ENCODE data around the gene BMF. TPM values are rescaled to one million over a fixed set of nuclear protein-coding genes. Genes with fewer than 3 reads are reported as not detected.

BMF gene
- polyA plus RNA-seq, 10 donors = 7.2 to 13.0 (median 8.9) TPM

Other genes starting within 250 kb of the BMF start
- 10 to 100 TPM in 1 of 10 donors, 1 to 10 TPM in 9; 4.2 to 10.0 (median 5.8) TPM for gene GPR176, start 188.6 kb downstream of the BMF start, polyA plus RNA-seq (ENCODE audit: insufficient read length in 10 of 10)
- gene EIF2AK4, start 174.8 kb downstream of the BMF start, polyA plus RNA-seq (ENCODE audit: insufficient read length in 10 of 10) = 10 to 100 TPM; 28.4 to 50.8 (median 37.3) TPM
- gene SRP14, start 69.7 kb downstream of the BMF start, polyA plus RNA-seq (ENCODE audit: insufficient read length in 10 of 10) = 100 to 1,000 TPM; 277 to 417 (median 317) TPM
- gene BUB1B, start 52.2 kb upstream of the BMF start, polyA plus RNA-seq (ENCODE audit: insufficient read length in 10 of 10) = 10 to 100 TPM; 10.5 to 23.3 (median 14.1) TPM
- 1 to 10 TPM in 2 of 10 donors, under 1 TPM in 8; 0.17 to 2.7 (median 0.44) TPM for gene PAK6, start 130.2 kb upstream of the BMF start, polyA plus RNA-seq (ENCODE audit: insufficient read length in 10 of 10)
- gene ANKRD63, start 174.2 kb upstream of the BMF start, polyA plus RNA-seq (ENCODE audit: insufficient read length in 10 of 10) = under 1 TPM in 3 of 10 donors, not detected in 7; 0.21 to 0.46 (median 0.34) TPM
- 10 to 100 TPM in 3 of 10 donors, 1 to 10 TPM in 7; 5.6 to 13.6 (median 8.7) TPM for gene PLCB2, start 199.1 kb upstream of the BMF start, polyA plus RNA-seq (ENCODE audit: insufficient read length in 10 of 10)
- 10 to 100 TPM; 11.4 to 18.1 (median 12.4) TPM for gene INAFM2, start 214.8 kb upstream of the BMF start, polyA plus RNA-seq (ENCODE audit: insufficient read length in 10 of 10)
- gene CCDC9B, start 232.1 kb upstream of the BMF start, polyA plus RNA-seq (ENCODE audit: insufficient read length in 10 of 10) = 10 to 100 TPM in 9 of 10 donors, 1 to 10 TPM in 1; 6.2 to 18.6 (median 13.0) TPM
- under 1 TPM in 1 of 10 donors, not detected in 9; 0.39 TPM for gene PHGR1, start 242.2 kb upstream of the BMF start, polyA plus RNA-seq (ENCODE audit: insufficient read length in 10 of 10)
- gene DISP2, start 249.3 kb upstream of the BMF start, polyA plus RNA-seq (ENCODE audit: insufficient read length in 10 of 10) = 1 to 10 TPM in 6 of 10 donors, under 1 TPM in 4; 0.25 to 3.9 (median 1.5) TPM